Embryonic facial prominence (tissue), 1 donor: Measurements from ENCODE around the gene SC5D.

Experiments used
- DNase-seq: peaks from one replicate; pipeline ENCODE4 v3.0.0-alpha.2; 2016; ENCODE audit errors: extremely low spot score

The SC5D gene

DNA sequence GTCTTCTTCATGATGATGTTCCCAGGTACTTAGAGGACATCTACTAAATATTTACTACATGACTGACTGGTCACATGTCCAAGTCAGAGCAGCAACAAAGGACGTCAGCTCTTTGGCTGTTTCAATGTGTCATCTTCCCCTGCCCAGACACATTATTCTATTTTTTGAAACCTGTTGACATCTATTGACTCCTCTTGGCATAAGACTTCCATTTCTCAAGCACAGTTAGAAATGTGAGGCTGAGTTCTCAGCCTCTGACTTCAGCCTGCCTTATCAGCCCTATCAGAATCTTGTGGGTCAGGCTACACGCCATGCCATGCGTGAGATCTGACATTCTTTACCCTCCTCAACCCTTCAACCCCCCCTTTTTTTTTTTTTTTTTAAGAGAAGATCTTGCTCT is 63.8 kb downstream of the SC5D start:
- DNase-seq: no peak
